ENCODE data around the gene LIM2.

GRCh38 chr19:51431124-51431523, 43.4 kb upstream of the LIM2 start:
- TF ChIP-seq TAF1 (IDR thresholded peaks at IDR 0.05; ENCODE audit: borderline replicate concordance, insufficient read depth, low read length) (no peak), REST (IDR thresholded peaks at IDR 0.05; ENCODE audit: insufficient read depth in 1 of 2, low read depth in 2 of 2, low read length in 2 of 2) (no peak), FOXP2 (optimal IDR thresholded peaks at IDR 0.05; ENCODE audit: borderline replicate concordance, extremely low read depth, extremely low read length, insufficient read depth) (no peak), POLR2AphosphoS5 (IDR thresholded peaks at IDR 0.05; ENCODE audit: low read depth, low read length) (no peak), SIN3A (IDR thresholded peaks at IDR 0.05; ENCODE audit: borderline replicate concordance, insufficient read depth, low read length) (no peak)
